ENCODE measurements around the gene ZBTB7B.

Gene ZBTB7B

DNA sequence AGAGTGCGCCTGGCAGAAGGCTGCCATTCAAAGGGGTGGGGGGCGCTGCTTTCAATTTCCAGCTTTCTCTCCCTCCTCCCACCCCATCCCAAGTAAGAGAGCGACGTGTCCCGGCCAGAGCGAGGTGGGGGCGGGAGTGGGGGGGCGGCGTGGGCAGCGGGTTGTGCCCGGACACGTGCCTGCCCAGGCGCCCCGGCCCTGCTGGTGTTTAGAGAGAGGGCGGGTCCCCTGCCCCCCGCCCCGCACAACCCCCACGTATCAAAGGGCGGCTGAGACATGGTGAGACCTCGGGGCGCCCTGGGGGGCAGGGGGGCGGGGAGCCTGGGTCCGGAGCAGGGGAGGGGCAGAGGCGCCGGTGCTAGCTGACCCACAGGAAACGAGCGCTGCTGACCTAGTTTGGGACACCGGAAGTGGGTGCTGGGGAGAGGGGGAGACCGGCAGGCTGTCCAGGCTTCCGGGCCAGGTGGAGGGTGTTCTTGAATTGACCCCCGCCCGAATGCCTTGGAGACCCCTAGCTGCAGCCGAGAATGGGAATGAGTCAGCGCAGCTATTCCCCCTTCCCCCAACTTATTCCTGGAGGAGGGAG, 1.3 kb downstream of the ZBTB7B start:
- no peak for DNase-seq (ENCODE audit: low read depth)

DNA sequence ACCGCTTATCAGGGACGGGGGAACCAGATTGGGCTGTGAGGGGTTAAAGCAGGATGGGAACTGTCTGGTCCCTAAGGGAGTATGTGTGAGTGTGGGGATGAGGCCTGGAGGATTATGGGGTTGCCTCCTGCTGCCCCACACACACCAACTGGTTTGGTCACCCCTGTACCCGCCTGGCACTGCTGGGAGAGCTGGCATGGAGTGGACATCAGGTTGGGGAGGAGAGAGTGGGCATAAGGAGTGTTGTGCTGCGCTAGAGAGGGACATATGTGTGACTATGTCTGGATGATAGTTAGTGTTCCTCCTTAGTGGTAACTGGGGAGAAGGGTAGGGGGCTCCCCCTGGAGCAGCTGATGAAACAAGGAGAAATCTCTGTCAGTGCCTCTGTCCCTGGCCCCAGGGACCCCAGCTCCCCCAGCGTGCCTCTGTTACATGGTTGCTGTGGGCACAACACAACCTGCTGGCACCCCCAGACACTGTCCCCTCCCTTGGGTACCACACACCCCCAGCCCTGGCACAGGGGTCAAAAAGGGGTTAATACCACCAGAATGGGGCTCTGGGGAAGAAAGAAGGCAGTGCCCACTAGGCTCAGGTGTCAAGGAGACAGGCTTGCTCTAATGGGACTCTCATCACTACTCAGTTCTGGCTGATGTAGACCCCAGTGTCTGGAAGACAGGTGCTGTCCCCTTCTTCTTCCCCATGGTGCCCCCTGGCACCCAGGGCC, 1.9 kb downstream of the ZBTB7B start:
- DNase-seq (ENCODE audit: low read depth) = no peak

DNA sequence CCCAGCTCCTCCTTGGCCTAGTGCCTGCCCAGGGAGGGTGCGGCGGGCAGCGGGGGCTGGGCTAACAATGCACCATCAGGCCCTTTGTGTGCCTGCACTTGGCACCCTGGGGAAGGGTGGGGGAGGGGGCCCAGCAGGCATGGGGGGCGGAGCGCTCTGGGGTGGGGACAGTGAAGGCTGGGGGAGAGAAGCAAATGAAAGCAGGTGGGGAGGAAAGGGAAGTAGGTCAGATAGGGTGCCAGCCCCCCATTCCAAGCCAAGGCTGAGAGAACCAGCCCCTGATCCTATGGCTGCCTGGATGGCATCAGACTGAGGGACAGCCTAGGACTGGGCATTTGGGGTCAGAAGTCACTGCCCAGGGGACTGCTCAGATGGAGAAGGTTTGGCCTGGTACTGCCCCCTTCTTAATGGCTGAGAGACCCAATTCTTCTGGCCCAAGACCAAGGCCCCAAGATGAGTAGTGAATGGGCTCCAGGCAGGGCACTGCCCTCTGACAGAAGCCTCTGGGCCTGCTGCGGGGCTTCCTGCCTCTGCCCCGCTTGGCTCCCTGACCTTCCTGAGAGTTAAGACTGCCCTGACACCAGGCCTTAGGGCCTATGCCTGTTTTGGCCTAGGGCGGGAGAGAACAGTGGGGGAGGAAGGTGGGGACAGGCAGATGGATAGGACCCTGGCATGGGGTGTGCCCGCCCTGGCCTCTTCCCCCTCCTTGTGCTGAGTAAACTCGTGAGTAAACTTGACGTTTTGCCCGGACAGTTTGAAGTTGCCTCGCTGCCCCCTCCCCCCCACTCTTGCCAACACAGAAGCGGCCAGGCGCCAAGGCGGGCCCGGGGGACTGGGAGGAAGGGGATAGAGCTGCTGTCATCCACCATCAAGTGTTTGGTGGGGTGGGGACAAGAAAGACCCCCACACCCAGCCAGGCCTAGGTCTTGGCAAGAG, 2.7 kb downstream of the ZBTB7B start:
- no peak for DNase-seq (ENCODE audit: low read depth)

DNA sequence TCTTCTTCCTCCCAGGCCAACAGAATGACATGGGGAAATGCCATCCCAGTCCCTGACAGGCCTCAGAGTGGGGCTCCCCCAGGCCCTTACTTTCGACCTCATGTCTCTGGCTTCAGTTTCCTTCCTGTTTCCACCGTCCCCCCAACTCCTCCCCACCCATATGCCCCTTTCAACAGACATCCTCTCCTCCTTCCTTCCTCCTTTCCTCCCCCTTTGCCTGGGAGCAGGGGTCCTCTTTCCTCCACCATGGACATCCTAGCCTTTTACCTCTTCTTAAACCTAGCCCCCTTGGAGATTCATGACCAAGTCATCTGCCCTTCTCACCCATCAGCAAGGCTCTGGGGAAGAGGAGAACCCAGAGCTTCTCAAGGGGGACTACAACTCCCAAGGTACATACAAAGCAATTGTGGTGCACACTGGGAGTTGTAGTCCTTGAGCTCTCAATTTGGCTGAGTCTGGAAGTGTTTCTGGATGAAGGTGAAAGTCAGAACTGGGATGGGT, 4.0 kb downstream of the ZBTB7B start:
- no peak for DNase-seq (ENCODE audit: low read depth)

DNA sequence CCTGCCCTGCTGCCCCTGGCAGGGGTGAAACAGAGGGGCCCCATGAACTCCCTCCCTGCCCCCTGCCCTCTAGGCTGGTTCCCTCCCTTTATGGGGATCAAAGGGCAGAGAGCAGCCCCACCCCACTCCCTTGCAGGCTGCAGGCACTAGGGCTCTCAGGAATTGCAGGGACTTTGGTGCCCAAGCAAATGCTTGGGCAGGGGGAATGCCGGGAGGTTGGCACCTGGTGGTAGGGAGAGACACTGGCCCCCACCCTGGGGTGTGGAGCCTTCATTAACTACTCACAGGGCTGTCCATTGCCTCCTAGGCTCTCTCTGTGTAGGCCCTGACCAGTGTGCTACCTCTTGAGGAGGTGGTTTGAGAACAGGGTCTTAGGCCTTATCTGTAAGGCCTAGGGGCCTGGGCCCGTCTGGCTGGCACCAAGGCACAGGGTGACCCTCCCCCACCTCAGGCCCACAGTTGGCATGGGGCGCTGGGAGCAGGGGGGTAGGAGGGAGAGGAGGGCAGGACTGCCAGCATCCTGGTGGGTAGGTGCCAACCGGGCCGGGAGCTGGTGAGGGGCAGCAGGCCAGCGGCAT, 4.7 kb downstream of the ZBTB7B start:
- DNase-seq (ENCODE audit: low read depth) = no peak

DNA sequence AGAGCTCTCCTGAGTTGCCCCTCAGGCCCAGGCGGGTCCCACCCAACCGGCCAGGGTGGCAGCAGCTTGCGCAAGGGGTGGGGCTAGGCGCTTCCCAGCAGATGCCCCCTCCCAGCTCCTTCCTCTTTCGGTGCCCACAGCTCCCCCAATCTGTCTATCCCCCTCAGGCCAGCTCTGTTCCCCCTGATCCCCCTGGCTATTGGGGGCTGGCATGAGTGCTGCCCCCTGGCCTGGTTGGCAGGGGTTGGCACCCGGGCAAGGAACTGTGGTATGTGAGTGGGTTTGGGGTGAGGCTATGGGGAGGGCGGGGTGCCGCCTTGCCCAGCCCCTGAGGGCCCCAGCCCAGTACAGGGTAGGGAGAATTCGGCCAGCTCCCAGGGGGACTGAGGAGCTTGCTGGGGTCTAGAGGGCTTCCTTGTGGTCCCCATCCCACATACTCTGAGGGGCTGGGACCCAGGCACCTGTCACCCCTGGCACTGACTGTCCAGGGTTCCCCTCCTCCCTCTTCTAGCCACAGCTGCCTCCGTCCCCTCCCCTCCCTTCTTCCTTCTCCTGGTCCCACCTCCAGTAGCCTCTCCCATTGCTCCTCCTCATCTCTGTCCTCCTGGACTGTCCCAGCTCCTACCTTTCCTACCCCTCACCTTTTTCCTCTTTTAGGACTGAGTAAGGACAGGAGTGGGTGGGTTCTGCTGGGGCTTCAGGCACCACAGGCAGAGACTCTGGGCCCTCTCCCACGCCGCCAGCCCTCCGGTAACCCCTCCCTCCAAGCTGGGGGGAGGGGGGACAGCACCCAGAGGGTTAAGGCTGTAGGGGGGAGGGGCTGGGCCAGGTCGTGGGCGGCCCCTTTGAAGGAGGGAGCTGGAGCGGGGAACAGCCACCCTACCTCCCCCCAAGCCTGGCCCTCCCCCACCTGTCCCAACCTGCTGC, 5.7 kb downstream of the ZBTB7B start:
- DNase-seq (ENCODE audit: low read depth) = no peak

DNA sequence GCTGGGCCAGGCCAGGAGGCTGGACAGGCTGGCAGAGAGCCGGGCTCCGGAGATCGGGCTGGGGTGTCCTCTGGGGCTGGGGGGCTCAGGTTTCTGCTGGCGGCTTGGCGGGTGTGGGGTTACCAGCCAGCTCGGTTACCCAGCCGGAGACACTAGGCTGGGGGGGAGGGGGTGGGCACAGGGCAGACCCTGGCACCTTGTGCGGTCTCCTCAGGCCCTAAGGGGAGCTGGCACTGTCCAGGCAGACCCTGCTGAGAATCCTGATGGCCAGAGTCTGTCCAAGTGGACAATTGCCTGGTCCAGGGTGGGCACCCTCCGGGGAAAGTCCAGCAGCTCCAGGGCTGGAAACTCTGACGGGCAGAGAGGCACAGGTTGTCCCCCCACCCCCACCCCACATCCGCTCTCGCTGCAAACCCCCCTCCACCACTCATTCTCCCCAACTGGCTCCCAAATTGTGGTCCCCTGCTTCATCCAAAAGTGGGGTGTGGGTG, 6.7 kb downstream of the ZBTB7B start:
- no peak for DNase-seq (ENCODE audit: low read depth)

DNA sequence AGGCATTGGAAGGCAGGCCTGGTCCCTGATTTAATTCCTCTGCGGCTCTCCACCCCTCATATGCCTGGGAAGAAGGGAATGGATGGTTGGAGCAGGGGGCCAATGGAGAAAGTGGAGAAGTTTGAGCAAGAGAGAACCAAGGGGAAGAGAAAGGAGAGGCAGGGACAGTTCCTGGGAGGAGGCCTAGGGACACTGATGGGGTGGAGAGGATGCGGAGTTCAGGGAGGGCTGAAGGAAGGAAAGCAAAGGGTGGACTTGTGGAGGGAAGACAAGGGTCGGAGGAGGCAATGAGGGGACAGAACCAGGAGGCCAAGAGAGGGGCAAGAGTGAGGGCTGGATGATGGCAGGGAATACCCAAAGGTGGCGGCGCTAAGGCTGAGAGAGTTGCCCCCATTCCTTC, 7.1 kb downstream of the ZBTB7B start:
- no peak for DNase-seq (ENCODE audit: low read depth)

DNA sequence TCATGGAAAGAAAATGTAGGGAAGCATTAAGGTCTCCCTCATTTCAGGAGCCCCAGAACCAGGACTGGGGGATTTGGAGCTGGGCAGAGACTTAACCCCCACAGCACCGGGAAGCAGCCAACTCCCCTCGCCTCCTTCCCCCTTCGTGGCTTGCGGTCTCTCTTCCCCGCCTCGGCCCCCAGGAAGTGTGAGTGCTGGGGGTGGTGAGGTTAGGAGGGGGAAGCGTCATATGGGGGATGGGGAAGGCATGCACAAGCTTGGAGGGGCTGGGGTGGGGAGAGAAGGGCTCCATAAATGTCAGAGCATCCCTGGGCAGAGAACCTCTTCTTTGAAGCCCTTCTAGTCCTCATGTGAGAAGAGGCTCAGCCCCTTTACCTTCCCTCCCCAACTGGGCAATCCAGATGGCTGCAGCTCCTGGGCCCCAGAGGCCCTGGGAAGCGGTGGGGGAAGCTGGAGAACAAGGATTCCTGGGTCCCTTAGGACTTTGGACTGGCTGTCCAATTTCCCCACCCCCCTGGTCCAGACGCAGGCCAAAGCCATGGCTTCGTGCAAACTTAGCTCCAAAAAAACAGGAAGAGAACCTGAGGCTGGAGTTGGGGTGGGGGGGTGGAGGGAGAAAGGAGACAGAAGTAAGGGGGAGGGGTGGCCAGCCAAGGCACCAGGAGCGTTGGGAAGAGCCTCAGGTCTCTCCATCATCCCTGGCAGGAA, 7.8 kb downstream of the ZBTB7B start:
- no peak for DNase-seq (ENCODE audit: low read depth)

DNA sequence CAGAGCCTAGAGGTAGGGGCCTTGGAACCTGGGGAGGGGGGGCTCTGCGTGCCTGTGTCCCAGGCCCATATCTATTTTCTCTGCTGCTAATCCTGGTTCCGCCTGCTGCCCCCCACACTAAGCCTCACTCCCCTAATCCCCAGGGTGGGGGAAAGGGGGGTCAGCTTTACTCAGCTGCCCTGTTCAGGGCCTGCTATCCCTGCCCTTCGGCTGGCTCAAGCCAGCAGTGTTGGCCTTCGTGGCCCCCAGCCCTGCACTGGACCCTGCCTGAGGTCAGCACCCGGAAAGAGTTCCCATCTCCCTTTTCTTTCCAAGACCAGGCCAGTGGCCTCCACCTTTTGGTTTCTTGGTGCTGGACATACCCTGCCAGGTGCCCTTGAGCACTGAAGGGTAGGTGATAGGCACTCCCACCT, 8.4 kb downstream of the ZBTB7B start:
- no peak for DNase-seq (ENCODE audit: low read depth)

DNA sequence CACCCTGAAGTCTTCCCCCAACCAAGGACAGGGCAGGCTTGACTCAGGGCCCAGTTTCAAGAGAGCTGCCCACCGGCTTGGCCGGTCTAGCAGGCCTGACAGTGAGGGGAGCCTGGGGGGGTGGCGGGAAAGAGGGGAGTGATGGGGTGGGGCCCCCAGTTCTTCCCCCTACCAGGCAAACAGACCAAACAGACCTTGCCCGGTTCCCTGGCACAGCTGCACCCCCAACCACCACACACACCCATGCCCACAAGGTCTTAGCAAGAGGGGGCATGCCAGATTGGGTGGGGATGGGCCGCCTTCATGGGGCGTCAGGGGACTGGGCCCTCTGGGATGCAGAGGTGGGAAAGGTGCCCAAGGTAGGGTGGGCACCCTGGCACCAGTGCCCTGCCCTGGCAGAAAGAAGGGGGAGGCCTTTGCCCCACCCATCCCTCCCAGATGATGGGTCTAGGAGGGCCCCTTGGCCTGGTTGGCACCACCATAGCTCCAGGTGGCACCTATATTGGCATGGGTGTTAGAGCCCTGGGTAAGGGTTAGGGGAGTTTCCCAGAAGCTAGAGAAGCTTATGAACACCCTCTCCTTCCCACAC, 8.9 kb downstream of the ZBTB7B start:
- no peak for DNase-seq (ENCODE audit: low read depth)

DNA sequence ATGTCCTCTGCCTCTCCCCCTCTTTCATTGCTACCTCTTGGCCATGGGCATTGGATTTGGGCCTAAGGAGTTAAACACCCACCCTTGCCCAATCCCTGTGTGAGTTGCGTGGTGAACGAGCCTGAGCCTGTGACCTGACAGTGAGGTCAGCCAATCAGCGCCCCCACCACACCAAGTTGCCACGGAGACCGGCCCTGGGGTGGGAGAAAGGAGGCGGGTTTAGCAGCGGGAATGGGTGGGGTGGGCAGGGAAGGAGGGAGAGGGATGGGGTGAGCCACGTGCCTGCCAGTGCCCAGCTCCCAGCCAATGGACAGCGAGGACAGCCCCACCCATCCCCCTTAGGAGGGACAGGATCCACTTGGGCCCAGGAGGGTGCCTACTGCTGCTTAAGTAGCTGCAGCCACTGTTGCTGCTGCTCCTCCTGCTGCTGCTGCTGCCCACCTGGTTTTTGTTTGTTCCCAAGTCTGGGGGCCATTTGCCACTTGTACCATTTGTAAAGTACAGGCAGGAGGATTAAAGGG, 9.5 kb downstream of the ZBTB7B start:
- no peak for DNase-seq (ENCODE audit: low read depth)

DNA sequence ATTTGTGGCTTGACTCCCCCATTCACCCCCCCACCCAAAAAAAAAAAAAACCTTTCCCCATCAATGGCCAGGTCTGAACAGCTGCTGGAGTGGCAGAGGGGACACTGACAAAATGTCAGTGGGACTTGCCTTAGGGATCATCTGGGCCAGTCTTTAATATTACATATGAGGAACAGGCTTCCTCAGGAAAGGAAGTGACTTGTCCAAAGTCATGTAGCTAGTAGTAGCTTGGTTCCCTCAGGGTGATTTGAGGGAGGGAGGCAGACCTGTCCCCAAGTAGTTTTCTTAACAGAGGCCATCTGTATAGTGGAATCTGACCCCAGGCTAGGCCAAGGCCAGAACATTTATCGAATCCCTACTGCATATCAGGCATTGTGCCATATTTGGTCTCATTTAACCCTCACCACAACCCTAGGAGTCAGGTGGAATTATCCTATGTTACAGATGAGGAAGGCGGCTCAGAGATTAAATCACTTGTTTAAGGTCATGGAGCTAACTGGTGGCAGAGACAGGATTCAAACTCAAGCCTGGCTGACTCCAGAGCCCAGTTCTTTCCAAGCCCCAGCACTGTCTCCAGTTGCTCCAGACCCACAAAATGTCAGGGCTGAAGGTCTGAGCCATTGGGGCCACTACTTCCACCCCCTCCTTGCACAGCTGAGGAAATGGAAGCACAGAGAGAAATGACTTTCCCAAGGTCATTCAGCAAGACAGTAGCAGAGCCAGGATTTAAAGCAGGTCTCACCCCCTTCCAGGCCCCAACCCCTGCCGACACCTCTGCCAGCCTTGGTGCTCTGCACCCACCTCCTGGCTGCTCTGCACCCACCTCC, 10.4 kb downstream of the ZBTB7B start:
- no peak for DNase-seq (ENCODE audit: low read depth)

DNA sequence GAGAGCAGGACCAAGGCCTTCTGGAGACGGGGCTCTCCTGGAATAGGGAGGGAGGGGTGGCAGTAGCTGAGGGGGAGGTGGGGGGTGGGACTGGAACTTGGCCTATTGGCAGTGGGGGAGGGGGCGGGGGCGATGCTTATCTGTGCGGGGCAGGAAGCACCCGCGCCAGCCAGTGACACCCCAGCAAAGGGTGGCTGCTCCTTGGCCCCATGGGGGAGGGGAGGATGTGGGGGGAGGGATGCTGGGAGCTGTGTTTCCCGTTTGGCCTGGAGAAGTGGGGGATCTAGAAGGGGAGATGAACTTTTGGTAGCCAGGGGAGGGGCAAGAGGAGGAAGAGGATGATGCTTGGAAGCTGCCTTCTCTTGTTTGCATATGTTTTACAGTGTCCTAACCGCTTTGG, 11.0 kb downstream of the ZBTB7B start:
- DNase-seq (ENCODE audit: low read depth) = no peak

DNA sequence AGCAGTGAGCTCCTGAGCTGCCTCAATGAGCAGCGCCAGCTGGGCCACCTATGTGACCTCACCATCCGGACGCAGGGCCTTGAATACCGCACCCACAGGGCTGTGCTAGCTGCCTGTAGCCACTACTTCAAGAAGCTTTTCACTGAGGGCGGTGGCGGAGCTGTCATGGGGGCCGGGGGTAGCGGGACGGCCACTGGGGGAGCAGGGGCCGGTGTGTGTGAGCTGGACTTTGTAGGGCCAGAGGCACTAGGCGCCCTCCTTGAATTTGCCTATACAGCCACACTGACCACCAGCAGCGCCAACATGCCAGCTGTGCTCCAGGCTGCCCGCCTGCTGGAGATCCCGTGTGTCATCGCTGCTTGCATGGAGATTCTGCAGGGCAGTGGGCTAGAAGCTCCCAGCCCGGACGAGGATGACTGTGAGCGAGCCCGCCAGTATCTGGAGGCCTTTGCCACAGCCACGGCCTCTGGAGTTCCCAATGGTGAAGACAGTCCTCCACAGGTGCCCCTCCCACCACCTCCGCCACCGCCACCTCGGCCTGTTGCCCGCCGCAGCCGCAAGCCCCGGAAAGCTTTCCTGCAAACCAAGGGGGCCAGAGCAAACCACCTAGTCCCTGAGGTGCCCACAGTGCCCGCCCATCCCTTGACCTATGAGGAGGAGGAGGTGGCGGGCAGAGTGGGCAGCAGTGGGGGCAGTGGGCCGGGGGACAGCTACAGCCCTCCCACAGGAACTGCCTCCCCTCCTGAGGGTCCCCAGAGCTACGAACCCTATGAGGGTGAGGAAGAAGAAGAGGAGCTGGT, 12.3 kb downstream of the ZBTB7B start:
- no peak for DNase-seq (ENCODE audit: low read depth)

DNA sequence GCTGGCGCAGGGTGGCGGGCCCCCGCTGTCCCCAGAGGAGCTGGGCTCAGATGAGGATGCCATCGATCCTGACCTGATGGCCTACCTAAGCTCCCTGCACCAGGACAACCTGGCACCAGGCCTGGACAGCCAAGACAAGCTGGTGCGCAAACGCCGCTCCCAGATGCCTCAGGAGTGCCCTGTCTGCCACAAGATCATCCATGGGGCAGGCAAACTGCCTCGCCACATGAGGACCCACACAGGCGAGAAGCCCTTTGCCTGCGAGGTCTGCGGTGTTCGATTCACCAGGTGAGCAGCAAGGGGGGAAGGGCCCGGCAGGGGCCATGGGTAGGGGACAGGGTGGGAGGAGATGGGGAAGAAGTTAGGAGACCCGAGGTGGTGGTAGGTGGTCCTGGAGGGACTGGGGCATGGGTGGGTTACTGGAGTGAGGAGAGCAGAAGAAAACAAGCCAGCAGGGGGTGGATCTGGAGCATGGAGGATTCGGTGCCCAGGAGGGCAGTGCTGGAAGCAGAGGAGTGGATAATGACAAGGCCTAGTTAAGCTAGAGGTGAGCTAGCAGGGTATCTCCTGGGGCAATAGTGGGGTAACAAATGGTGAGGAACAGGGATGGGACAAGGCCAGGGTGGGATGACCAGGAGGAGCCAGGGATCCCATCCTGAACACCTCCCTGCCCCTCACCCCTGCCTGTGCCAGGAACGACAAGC, 13.1 kb downstream of the ZBTB7B start:
- no peak for DNase-seq (ENCODE audit: low read depth)

DNA sequence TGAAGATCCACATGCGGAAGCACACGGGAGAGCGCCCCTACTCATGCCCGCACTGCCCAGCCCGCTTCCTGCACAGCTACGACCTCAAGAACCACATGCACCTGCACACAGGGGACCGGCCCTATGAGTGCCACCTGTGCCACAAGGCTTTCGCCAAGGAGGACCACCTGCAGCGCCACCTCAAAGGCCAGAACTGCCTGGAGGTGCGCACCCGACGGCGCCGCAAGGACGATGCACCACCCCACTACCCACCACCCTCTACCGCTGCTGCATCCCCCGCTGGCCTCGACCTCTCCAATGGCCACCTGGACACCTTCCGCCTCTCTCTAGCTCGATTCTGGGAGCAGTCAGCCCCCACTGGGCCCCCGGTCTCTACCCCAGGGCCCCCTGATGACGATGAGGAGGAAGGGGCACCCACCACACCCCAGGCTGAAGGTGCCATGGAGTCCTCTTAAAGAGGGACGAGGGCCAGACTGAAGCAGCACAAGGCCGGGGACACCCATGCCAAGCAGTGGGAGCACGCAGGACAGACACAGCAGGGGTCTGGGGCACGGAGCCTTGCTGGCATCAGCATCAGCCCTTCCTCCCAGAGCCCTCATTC, 13.7 kb downstream of the ZBTB7B start:
- DNase-seq (ENCODE audit: low read depth) = no peak
